RWPE1 (cell line): Measurements from ENCODE around the gene TSPOAP1.
A peak's percentile ranks its signal among the peaks of the same experiment; 100 is the strongest.

Experiments used
- CTCF ChIA-PET: fragments of 350-600 bp; sonication (Branson Sonifier 250); formaldehyde crosslinking; extraction: SDS; loops from one replicate; lab custom pipeline; 2021; lab: Yijun Ruan, JAX
- POLR2A ChIA-PET: fragments of 400-600 bp; formaldehyde crosslinking; extraction: SDS; loops from one replicate; lab custom pipeline; 2020; ENCODE audit warnings: antibody characterized with exemption; ENCODE audit not compliant: low non-redundant PET; lab: Yijun Ruan, JAX
- DNase-seq: peaks from one replicate; pipeline ENCODE4 v3.0.0; 2012; ENCODE audit warnings: low spot score
- H3K27ac ChIP-seq: fragments of 450-650 bp; 2 replicates; pipeline ENCODE4 v1.5.1; 2017
- TF ChIP-seq, protein P1 (sequence below): fragments of 450-650 bp; conservative IDR thresholded peaks from 2 replicates; pipeline ENCODE4 v1.5.1; 2017; ENCODE audit warnings: low read depth, mild to moderate bottlenecking

Gene TSPOAP1

GRCh38 chr17:58364270-58364942 is 35.8 kb upstream of the TSPOAP1 start:
- ChIA-PET CTCF (interaction anchor here (0.6 to 2.2 kb wide), 3 partner anchors 9 to 347 kb away, joined by 3 to 10 read pairs (median 4); partner anchors contain the start of gene RNF43), POLR2A (no interaction called here)
- TF ChIP-seq, protein P1, sequence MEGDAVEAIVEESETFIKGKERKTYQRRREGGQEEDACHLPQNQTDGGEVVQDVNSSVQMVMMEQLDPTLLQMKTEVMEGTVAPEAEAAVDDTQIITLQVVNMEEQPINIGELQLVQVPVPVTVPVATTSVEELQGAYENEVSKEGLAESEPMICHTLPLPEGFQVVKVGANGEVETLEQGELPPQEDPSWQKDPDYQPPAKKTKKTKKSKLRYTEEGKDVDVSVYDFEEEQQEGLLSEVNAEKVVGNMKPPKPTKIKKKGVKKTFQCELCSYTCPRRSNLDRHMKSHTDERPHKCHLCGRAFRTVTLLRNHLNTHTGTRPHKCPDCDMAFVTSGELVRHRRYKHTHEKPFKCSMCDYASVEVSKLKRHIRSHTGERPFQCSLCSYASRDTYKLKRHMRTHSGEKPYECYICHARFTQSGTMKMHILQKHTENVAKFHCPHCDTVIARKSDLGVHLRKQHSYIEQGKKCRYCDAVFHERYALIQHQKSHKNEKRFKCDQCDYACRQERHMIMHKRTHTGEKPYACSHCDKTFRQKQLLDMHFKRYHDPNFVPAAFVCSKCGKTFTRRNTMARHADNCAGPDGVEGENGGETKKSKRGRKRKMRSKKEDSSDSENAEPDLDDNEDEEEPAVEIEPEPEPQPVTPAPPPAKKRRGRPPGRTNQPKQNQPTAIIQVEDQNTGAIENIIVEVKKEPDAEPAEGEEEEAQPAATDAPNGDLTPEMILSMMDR, result no peak
- H3K27ac ChIP-seq, result peak overlapping the region; percentile 62
- DNase-seq, result peak; percentile 56

- POLR2A ChIA-PET, result no interaction called here
- TF ChIP-seq, protein P1, result no peak
- DNase-seq, result no peak
- CTCF ChIA-PET, result interaction anchor here (0.5 to 2.2 kb wide), 3 partner anchors 8 to 78 kb away, joined by 3 to 10 read pairs (median 8); partner anchors contain the start of gene RNF43
- H3K27ac ChIP-seq, result peak overlapping the region; percentile 62; the same call in 1 of the 2 replicates
Observed at GRCh38 chr17:58363457-58364185, 35.0 kb upstream of the TSPOAP1 start.

DNA sequence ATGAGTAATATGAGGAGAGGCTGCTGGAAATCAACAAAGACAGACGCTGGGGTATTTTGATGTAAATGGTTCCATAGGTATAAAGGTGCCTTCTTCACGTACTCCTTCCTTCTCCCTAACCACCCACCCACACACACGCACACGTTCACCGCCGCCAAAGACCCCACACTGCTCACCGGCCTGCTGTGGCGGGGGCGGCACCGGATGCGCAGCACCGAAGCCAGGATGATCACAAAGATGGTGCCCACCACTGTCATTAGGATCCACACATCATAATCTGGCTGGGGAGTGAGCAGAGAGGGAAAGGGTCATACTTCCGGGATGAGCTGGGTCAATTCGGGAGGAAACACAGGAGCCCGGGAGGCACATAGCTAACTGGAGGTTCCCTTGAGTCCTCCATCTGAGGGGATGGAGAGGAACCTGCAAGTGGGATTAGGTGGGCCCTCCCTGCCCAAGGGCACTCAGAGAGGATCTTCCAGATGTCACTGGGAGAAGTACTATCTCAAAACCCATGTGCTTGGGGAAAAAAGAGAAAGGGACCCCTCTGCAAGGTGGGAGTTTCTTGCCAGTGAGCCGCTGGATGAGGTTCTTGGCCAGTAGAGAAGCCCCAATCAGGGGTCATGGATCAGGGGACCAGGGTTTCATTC is 33.9 kb upstream of the TSPOAP1 start:
- ChIA-PET CTCF (interaction anchor here (0.6 to 1.4 kb wide), 2 partner anchors 9 to 199 kb away, joined by 4 to 6 read pairs; no protein-coding TSS in a partner anchor), POLR2A (no interaction called here)
- no peak overlapping the region for H3K27ac ChIP-seq
- DNase-seq, result no peak
- TF ChIP-seq, protein P1, result no peak

DNA sequence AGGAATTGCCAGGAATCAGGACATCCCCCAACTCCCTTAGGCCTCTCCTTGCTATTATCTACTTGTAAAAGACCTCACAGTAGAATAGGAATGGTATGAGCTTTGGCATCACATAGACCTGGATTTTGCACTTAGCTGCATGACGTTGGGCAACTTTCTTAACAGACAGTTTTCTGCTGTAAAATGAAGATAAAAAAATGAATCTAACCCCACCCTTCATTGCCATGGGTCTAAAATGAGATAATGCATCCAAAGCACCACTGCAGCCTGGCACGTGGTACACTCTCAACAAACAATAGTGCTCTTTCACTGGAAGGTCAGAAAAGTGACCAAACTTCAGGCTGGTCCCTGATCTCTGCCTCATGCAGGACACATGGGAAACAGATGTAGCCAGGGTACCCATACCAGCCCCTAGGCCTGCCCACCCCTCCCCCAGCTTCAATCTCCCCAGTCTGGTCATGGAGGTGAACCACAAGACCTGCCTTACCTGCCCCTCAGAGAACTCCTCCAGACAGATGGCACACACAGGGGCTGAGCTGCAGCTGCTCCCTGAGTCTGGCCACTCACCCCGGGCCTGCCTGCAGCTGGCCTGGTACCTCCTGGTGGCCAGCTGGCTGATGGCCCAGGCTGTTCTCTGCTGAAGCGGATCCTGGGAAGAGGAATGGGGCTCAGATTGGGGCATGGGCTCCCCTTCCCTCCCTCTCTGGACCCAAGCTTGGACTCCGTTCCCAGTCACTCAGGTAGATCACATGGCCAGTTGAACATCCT is 31.9 kb upstream of the TSPOAP1 start:
- ChIA-PET CTCF (interaction anchor here (0.6 kb wide), 1 partner anchor 1060 kb away, joined by 4 read pairs; no protein-coding TSS in a partner anchor), POLR2A (no interaction called here)
- H3K27ac ChIP-seq, result no peak overlapping the region
- no peak for DNase-seq
- TF ChIP-seq, protein P1, result no peak

DNA sequence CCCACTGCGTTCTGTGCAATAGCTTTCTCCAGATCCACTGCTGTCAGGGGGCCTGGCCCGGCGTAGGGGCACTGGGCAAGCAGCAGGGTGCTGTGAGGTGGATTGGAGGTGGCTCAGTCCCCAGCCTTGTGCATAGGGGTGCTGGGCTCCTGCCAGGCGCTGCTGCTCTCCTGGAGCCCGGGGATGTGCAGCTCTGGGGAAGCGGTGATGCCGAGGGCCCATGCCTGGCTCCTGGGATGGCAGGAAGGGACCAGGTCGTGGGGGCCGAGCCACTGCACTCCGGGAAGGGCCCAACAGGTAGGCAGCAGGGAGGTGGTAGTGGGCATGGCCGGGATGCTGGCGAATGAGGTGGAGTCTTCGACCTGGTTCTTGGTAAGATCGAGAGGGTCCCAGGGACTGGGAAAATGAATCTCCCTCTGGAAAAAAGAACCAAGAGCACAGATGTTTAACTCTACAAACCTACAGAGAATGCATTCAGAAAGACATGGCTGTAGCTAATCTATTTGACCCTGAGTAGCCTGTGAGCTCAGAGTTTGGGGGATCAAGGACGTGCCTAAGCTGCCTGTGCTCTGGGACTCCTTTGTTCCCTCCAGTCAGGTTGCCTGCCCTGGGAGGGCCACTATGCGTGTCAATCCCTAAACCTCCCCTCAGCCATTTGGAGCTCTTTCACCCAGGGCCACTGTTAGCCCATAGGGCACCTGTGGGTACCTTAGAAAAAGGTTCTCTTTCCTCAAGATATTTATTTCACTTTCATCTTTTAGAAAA is 30.0 kb upstream of the TSPOAP1 start:
- ChIA-PET CTCF (interaction anchor here (0.6 kb wide), 1 partner anchor 100 kb away, joined by 3 read pairs; no protein-coding TSS in a partner anchor), POLR2A (no interaction called here)
- no peak overlapping the region for H3K27ac ChIP-seq
- TF ChIP-seq, protein P1, result no peak
- DNase-seq, result no peak
